ENCODE data around the gene SERPINE1.

- TF ChIP-seq POLR2A (IDR thresholded peaks at IDR 0.05), result no peak
- TF ChIP-seq, protein P1, sequence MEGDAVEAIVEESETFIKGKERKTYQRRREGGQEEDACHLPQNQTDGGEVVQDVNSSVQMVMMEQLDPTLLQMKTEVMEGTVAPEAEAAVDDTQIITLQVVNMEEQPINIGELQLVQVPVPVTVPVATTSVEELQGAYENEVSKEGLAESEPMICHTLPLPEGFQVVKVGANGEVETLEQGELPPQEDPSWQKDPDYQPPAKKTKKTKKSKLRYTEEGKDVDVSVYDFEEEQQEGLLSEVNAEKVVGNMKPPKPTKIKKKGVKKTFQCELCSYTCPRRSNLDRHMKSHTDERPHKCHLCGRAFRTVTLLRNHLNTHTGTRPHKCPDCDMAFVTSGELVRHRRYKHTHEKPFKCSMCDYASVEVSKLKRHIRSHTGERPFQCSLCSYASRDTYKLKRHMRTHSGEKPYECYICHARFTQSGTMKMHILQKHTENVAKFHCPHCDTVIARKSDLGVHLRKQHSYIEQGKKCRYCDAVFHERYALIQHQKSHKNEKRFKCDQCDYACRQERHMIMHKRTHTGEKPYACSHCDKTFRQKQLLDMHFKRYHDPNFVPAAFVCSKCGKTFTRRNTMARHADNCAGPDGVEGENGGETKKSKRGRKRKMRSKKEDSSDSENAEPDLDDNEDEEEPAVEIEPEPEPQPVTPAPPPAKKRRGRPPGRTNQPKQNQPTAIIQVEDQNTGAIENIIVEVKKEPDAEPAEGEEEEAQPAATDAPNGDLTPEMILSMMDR (IDR thresholded peaks at IDR 0.05), result no peak
- TF ChIP-seq EP300 (IDR thresholded peaks at IDR 0.05), result no peak
Observed at GRCh38 chr7:101081432-101081831, 45.5 kb upstream of the SERPINE1 start.
